H1 (cell line): Measurements from ENCODE around the gene PHC3. TPM values are rescaled to one million over a fixed set of nuclear protein-coding genes. Genes with fewer than 3 reads are reported as not detected.

ENCODE experiments used
- CBX5 ChIP-seq: fragments of 300-800, 300-1000 bp; sonication (generic); IDR thresholded peaks from 2 replicates; pipeline ENCODE4 v1.7.1; 2016; ENCODE audit warnings: antibody characterized with exemption, low read length, low read depth
- EZH2 ChIP-seq: fragments of 200-600 bp; sonication (generic); IDR thresholded peaks from 2 replicates; pipeline ENCODE4 v1.7.1; 2012; ENCODE audit warnings: low read depth, mild to moderate bottlenecking, moderate library complexity, low read length, inconsistent platforms; ENCODE audit not compliant: severe bottlenecking
- PHF8 ChIP-seq: fragments of 200-600 bp; sonication (generic); conservative IDR thresholded peaks from 2 replicates; pipeline ENCODE4 v1.7.1; 2012; ENCODE audit warnings: low read depth, mild to moderate bottlenecking, inconsistent platforms, low read length, moderate library complexity
- SAP30 ChIP-seq: fragments of 300-600 bp; sonication (generic); IDR thresholded peaks from 2 replicates; pipeline ENCODE4 v1.7.1; 2012; ENCODE audit warnings: low read length, moderate library complexity, mild to moderate bottlenecking, inconsistent platforms; ENCODE audit not compliant: insufficient read depth, insufficient replicate concordance
- USF2 ChIP-seq: IDR thresholded peaks from 2 replicates; pipeline ENCODE4 v1.6.1; 2011; ENCODE audit warnings: low read length, improper control_type of control experiment
- polyA plus RNA-seq, 7 experiments: library from polyadenylated mRNA; depleted of rRNA in 3 of 7; stranded (reverse) in 5 of 7; unstranded in 2 of 7; fragments of >200 nt in 5 of 7; fragments of 200-250 nt in 2 of 7; gene quantifications; 1 replicate in 5 of 7; 2 replicates in 1 of 7; 4 replicates in 1 of 7; pipeline versions ENCODE4 v1.2.1 to v1.2.3, GENCODE V29; 2011 to 2013; ENCODE audit warnings: missing spikeins in 2 of 7, mixed read lengths in 2 of 7
- total RNA-seq: library from RNA; stranded (reverse); fragmentation: NEBNext Ultra II Directional; extraction: Animal tissue kit (Norgen Biotek cat#: 25700); gene quantifications from 2 replicates; pipeline ENCODE4 v1.2.1, GENCODE V29; 2021

Gene PHC3
- total and polyA plus RNA-seq, 2 of the 8 experiments (the other 6 are each of a cell fraction or from before 2014, with no cell fraction given) = 26.4 to 29.2 TPM

DNA sequence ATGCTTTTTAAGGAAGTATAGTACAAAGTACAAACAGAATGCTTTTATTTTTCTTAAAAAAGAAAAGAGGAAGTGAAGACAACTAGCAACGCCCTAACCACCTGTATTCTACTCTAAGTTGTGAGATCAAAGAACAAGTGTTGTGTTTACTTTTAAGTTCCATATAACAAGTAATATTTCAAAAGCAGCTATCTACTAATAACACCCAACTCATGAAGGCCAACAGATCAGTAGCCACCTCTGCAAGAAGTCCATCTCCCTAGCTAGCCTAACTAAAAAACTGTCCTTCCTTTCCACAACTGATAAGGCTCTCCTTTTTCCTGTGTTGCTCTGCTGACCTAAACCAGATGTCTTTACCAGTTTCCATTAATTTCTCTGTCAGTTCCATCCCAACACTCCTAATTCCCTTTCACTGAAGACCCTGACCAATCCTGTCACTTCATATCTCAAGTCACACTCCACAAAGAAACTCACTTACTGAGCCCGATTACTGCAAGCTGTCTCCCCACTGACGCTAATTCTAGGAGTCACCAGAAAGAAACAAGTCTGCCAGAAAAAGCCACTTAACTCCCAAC is 26.9 kb downstream of the PHC3 start (continued):
- TF ChIP-seq SAP30 (no peak), CBX5 (no peak), PHF8 (no peak), EZH2 (no peak), USF2 (no peak)
